ENCODE measurements around the gene AKAP6. TPM values are rescaled to one million over a fixed set of nuclear protein-coding genes. Genes with fewer than 3 reads are reported as not detected.

The AKAP6 gene
- total RNA-seq, 1 donor from 2014 or later, result 3.6 TPM

DNA sequence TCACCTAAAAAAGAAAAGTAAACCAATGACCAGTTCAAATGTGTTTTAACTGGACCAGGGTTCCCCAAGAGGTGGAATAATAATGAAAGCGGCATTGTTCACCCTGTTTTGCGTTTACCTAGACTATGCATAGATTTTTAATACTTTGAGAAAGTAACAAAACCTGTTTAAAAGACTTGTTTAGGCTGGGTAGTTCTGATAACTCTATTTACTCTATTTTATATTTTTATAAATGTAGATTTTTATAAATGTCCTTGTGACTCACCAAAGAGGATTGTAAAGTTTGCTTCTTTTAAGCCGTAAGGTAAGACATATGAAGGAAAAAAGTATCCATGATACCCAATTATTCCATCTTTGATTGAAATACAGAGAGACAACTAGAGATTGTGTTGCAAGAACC is 321.6 kb downstream of the AKAP6 start:
- no peaks in the 10 kb centered on the region for H3K4me1 Mint-ChIP-seq (ENCODE audit: low read depth)
- no peaks in the 10 kb centered on the region for H3K36me3 Mint-ChIP-seq (ENCODE audit: low read depth)
- H3K27ac Mint-ChIP-seq (ENCODE audit: unreplicated experiment), result no peak overlapping the region
- no peaks in the 10 kb centered on the region for H3K9me3 Mint-ChIP-seq (ENCODE audit: low read depth)
- H3K27me3 Mint-ChIP-seq (ENCODE audit: low read depth), result no peaks in the 10 kb centered on the region
- TF ChIP-seq, protein P1, sequence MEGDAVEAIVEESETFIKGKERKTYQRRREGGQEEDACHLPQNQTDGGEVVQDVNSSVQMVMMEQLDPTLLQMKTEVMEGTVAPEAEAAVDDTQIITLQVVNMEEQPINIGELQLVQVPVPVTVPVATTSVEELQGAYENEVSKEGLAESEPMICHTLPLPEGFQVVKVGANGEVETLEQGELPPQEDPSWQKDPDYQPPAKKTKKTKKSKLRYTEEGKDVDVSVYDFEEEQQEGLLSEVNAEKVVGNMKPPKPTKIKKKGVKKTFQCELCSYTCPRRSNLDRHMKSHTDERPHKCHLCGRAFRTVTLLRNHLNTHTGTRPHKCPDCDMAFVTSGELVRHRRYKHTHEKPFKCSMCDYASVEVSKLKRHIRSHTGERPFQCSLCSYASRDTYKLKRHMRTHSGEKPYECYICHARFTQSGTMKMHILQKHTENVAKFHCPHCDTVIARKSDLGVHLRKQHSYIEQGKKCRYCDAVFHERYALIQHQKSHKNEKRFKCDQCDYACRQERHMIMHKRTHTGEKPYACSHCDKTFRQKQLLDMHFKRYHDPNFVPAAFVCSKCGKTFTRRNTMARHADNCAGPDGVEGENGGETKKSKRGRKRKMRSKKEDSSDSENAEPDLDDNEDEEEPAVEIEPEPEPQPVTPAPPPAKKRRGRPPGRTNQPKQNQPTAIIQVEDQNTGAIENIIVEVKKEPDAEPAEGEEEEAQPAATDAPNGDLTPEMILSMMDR (IDR thresholded peaks at IDR 0.05), result no peak
- no peak for DNase-seq (ENCODE audit: low spot score)
- no peak overlapping the region for H3K4me3 Mint-ChIP-seq (ENCODE audit: unreplicated experiment)

DNA sequence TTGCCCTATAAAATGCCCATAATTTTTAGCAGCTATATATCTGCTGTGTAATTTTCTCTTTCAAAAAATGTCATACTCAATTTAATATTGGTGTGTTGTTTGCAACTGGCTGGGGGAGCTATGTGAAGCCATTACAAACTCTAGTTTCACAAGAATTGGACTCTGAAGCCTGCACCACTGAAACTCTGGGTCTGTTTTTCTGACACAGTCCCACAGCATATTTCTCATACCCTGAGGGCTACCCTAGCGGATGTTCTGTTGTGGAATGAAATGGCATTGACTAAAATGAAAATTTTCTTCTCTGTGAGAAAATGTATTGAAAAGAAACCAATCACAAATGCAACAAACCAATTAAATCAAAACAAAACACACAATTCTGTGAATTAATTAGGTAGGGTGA is 325.0 kb downstream of the AKAP6 start:
- H3K36me3 Mint-ChIP-seq (ENCODE audit: low read depth), result no peaks in the 10 kb centered on the region
- TF ChIP-seq, protein P1 (IDR thresholded peaks at IDR 0.05), result no peak
- H3K27ac Mint-ChIP-seq (ENCODE audit: unreplicated experiment), result no peak overlapping the region
- H3K27me3 Mint-ChIP-seq (ENCODE audit: low read depth), result no peaks in the 10 kb centered on the region
- DNase-seq (ENCODE audit: low spot score), result no peak
- H3K4me1 Mint-ChIP-seq (ENCODE audit: low read depth), result peaks cover 2% of the 10 kb centered on the region
- H3K9me3 Mint-ChIP-seq (ENCODE audit: low read depth), result no peaks in the 10 kb centered on the region
- H3K4me3 Mint-ChIP-seq (ENCODE audit: unreplicated experiment), result no peak overlapping the region

DNA sequence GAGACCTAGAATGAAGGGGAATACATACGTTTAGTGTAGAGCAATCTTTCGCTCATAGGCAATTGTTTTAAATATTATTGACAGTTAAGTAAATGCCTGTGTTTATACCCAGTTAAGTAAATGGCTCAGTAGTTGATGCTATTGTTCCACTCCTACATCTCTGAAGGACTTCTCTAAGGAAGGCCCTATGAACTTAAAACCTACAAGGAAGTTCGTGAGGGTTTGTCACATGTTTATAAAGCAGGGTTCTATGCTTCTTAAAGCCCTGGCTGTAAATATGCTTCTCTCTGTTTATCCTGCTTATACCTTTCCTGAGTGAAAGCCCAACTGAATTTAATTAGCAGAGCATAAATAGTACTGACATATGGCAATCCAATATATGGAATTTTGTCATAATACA is 327.5 kb downstream of the AKAP6 start:
- no peaks in the 10 kb centered on the region for H3K27me3 Mint-ChIP-seq (ENCODE audit: low read depth)
- no peak for DNase-seq (ENCODE audit: low spot score)
- TF ChIP-seq, protein P1 (IDR thresholded peaks at IDR 0.05), result no peak
- no peaks in the 10 kb centered on the region for H3K9me3 Mint-ChIP-seq (ENCODE audit: low read depth)
- H3K27ac Mint-ChIP-seq (ENCODE audit: unreplicated experiment), result no peak overlapping the region
- peaks cover 2% of the 10 kb centered on the region for H3K4me1 Mint-ChIP-seq (ENCODE audit: low read depth)
- H3K4me3 Mint-ChIP-seq (ENCODE audit: unreplicated experiment), result no peak overlapping the region
- no peaks in the 10 kb centered on the region for H3K36me3 Mint-ChIP-seq (ENCODE audit: low read depth)

DNA sequence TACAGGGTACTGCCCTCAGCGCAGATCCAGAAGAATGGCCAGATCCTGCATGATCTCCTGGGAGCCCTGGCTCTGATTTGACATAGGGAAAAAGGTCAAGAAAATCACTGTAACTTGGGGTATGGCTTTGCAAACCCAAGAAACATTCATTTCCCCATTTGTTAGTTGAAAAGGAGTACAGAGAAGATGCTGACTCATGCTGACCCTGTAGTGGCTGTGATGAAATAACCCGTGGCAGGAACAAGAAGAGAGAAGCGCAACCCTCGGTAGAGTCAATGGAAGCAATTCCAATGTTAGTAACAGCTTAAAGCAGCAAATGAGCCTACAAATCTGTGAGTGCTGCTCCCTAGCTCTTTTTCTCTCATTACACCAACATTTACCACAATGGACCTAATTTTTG is 328.0 kb downstream of the AKAP6 start:
- DNase-seq (ENCODE audit: low spot score), result no peak
- H3K36me3 Mint-ChIP-seq (ENCODE audit: low read depth), result no peaks in the 10 kb centered on the region
- no peak overlapping the region for H3K27ac Mint-ChIP-seq (ENCODE audit: unreplicated experiment)
- H3K27me3 Mint-ChIP-seq (ENCODE audit: low read depth), result no peaks in the 10 kb centered on the region
- no peak overlapping the region for H3K4me3 Mint-ChIP-seq (ENCODE audit: unreplicated experiment)
- TF ChIP-seq, protein P1 (IDR thresholded peaks at IDR 0.05), result no peak
- H3K4me1 Mint-ChIP-seq (ENCODE audit: low read depth), result peaks cover 3% of the 10 kb centered on the region
- no peaks in the 10 kb centered on the region for H3K9me3 Mint-ChIP-seq (ENCODE audit: low read depth)

DNA sequence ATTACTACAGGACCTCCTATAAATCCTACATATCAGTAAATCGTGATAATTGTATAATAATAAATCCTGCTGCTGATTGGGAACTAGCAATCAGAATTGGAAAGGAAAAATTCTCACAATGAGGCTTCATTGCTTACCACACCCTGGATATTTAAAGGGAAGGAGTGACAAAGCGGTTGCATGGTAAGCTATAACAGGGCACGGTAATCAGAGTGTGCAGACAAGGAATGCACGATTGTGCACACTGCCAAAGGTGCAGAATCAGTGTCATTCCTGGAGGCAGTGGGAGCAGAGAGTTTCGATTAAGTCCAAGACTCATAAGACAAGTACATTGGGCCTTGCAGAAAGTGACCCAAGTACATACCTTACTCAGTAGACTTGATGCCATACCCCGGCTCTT is 332.1 kb downstream of the AKAP6 start:
- H3K36me3 Mint-ChIP-seq (ENCODE audit: low read depth), result no peaks in the 10 kb centered on the region

More for the DNA sequence above, 332.1 kb downstream of the AKAP6 start:
- no peak for DNase-seq (ENCODE audit: low spot score)
- Mint-ChIP-seq H3K4me3 (ENCODE audit: unreplicated experiment) (no peak overlapping the region), H3K9me3 (ENCODE audit: low read depth) (no peaks in the 10 kb centered on the region), H3K4me1 (ENCODE audit: low read depth) (peaks cover 18% of the 10 kb centered on the region), H3K27me3 (ENCODE audit: low read depth) (no peaks in the 10 kb centered on the region), H3K27ac (ENCODE audit: unreplicated experiment) (no peak overlapping the region)
- TF ChIP-seq, protein P1 (IDR thresholded peaks at IDR 0.05), result no peak

All from chondrocyte (in vitro differentiated cells).